Activated naive CD4-positive, alpha-beta T cell (primary cell): Measurements from ENCODE around the gene UNC5B.

Experiments
- DNase-seq, 4 experiments: peaks; one replicate each; lab custom pipeline; 2025; lab: John Stamatoyannopoulos, UW

The UNC5B gene

GRCh38 chr10:71319800-71320392 is 107.5 kb downstream of the UNC5B start:
- DNase-seq: peak in 1 of 4 experiments; percentile 34

GRCh38 chr10:71320592-71320991 is 108.2 kb downstream of the UNC5B start:
- DNase-seq: no peak

- no peak for DNase-seq
These were observed 109.0 kb downstream of the UNC5B start for GRCh38 chr10:71321386-71321785.

- no peak for DNase-seq
These were observed 111.0 kb downstream of the UNC5B start for GRCh38 chr10:71323407-71323806.

GRCh38 chr10:71324743-71325142 is 112.4 kb downstream of the UNC5B start:
- no peak for DNase-seq

GRCh38 chr10:71325267-71325666 is 112.9 kb downstream of the UNC5B start:
- no peak for DNase-seq

- no peak for DNase-seq
These were observed 114.1 kb downstream of the UNC5B start for GRCh38 chr10:71326464-71326881.

GRCh38 chr10:71330789-71331404 is 118.5 kb downstream of the UNC5B start:
- DNase-seq: no peak

- no peak for DNase-seq
These were observed 119.4 kb downstream of the UNC5B start for GRCh38 chr10:71331736-71332135.

- DNase-seq: no peak
These were observed 120.1 kb downstream of the UNC5B start for GRCh38 chr10:71332466-71332865.

GRCh38 chr10:71333129-71333887 is 120.9 kb downstream of the UNC5B start:
- DNase-seq: no peak

- no peak for DNase-seq
These were observed 121.9 kb downstream of the UNC5B start for GRCh38 chr10:71334221-71334791.

GRCh38 chr10:71335173-71335708 is 122.9 kb downstream of the UNC5B start:
- no peak for DNase-seq

- DNase-seq: no peak
These were observed 124.3 kb downstream of the UNC5B start for GRCh38 chr10:71336632-71337031.

GRCh38 chr10:71337219-71337701 is 124.9 kb downstream of the UNC5B start:
- DNase-seq: no peak

GRCh38 chr10:71338728-71339495 is 126.5 kb downstream of the UNC5B start:
- DNase-seq: no peak

- DNase-seq: no peak
These were observed 127.6 kb downstream of the UNC5B start for GRCh38 chr10:71339796-71340589.

GRCh38 chr10:71342573-71343391 is 130.4 kb downstream of the UNC5B start:
- DNase-seq: no peak

GRCh38 chr10:71343392-71343773 is 131.0 kb downstream of the UNC5B start:
- DNase-seq: no peak
